Fibroblast of the aortic adventitia (primary cell): ENCODE data around the gene APOA4. TPM values are rescaled to one million over a fixed set of nuclear protein-coding genes. Genes with fewer than 3 reads are reported as not detected.
A peak's percentile ranks its signal among the peaks of the same experiment; 100 is the strongest.

ENCODE experiments used
- DNase-seq: peaks from one replicate; pipeline ENCODE4 v3.0.0-alpha.2; 2010; ENCODE audit warnings: low read depth
- H3K4me3 ChIP-seq: 2 replicates; pipeline ENCODE4 v1.5.1; 2011; ENCODE audit warnings: low read depth, mild to moderate bottlenecking, control low read depth, low read length, moderate library complexity
- CTCF ChIP-seq: IDR thresholded peaks from 2 replicates; pipeline ENCODE4 v1.5.1; 2011; ENCODE audit warnings: mild to moderate bottlenecking, low read length, control low read depth, inconsistent platforms; ENCODE audit not compliant: insufficient read depth
- total RNA-seq: library from RNA; depleted of rRNA; stranded (reverse); fragments of >200 nt; gene quantifications from 2 replicates; pipeline ENCODE4 v1.2.3, GENCODE V29; 2012; ENCODE audit warnings: low replicate concordance

APOA4 gene
- total RNA-seq, 1 donor: not detected

GRCh38 chr11:116793772-116794097 lies 29.4 kb downstream of the APOA4 start:
- TF ChIP-seq CTCF: no peak
- no peak for DNase-seq
- H3K4me3 ChIP-seq: no peak overlapping the region

GRCh38 chr11:116792869-116793771 lies 30.0 kb downstream of the APOA4 start:
- no peak overlapping the region for H3K4me3 ChIP-seq
- DNase-seq: peak; percentile 70
- TF ChIP-seq CTCF: no peak

GRCh38 chr11:116792144-116792868 lies 30.8 kb downstream of the APOA4 start:
- H3K4me3 ChIP-seq: no peak overlapping the region
- TF ChIP-seq CTCF: no peak
- DNase-seq: no peak

- H3K4me3 ChIP-seq: no peak within 1 kb of the TSS
- DNase-seq: no peak
- no peak for TF ChIP-seq CTCF
These were observed 31.3 kb downstream of the APOA4 start, which contains the start of gene APOA5 for GRCh38 chr11:116791813-116792143. TSS of gene APOA5 (minus strand) at chr11:116791879. CDS start at chr11:116791860, 19 bp downstream.

- TF ChIP-seq CTCF: peak; percentile 95
- peak; percentile 69 for DNase-seq
- H3K4me3 ChIP-seq: no peak overlapping the region
These were observed 31.9 kb downstream of the APOA4 start for GRCh38 chr11:116791002-116791812.

GRCh38 chr11:116790167-116791001 lies 32.7 kb downstream of the APOA4 start:
- no peak overlapping the region for H3K4me3 ChIP-seq
- TF ChIP-seq CTCF: no peak
- DNase-seq: no peak
